ENCODE measurements around the gene ZNF764. TPM values are rescaled to one million over a fixed set of nuclear protein-coding genes. Genes with fewer than 3 reads are reported as not detected.
A peak's percentile ranks its signal among the peaks of the same experiment; 100 is the strongest.
"Not testable (repeated sequence)": the region's sequence is repeated elsewhere in the genome, so short reads cannot be mapped to it uniquely, and the experiment has no call there.

The ZNF764 gene
- total and polyA plus RNA-seq, 8 donors: 3.1 to 5.6 (median 4.7) TPM

DNA sequence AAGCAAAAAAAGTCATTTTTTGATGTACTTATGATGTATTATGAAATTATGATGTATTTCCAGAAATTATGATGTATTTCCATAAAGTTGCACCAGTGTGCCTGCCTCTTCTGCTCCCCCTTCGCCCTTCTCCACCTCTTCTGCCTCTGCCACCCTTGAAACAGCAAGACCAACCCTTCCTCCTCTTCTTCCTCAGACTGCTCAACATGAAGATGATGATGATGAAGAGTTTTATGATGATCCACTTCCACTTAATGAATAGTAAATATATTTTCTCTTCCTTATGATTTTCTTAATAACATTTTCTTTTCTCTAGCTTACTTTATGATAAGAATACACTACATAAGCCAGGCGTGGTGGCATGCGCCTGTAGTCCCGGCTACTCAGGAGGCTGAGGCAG is 34.7 kb upstream of the ZNF764 start:
- Histone ChIP-seq H3K9me3 (no peaks in the 10 kb centered on the region), H3K4me1 (no peaks in the 10 kb centered on the region), H3K27ac (no peak overlapping the region), H3K36me3 (no peaks in the 10 kb centered on the region), H3K4me3 (no peak overlapping the region), H3K27me3 (no peaks in the 10 kb centered on the region)
- WGBS, 2 donors: 90 to 96% methylated on average over 4 of the region's 4 CpGs
- TF ChIP-seq, protein P1, sequence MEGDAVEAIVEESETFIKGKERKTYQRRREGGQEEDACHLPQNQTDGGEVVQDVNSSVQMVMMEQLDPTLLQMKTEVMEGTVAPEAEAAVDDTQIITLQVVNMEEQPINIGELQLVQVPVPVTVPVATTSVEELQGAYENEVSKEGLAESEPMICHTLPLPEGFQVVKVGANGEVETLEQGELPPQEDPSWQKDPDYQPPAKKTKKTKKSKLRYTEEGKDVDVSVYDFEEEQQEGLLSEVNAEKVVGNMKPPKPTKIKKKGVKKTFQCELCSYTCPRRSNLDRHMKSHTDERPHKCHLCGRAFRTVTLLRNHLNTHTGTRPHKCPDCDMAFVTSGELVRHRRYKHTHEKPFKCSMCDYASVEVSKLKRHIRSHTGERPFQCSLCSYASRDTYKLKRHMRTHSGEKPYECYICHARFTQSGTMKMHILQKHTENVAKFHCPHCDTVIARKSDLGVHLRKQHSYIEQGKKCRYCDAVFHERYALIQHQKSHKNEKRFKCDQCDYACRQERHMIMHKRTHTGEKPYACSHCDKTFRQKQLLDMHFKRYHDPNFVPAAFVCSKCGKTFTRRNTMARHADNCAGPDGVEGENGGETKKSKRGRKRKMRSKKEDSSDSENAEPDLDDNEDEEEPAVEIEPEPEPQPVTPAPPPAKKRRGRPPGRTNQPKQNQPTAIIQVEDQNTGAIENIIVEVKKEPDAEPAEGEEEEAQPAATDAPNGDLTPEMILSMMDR (IDR thresholded peaks at IDR 0.05): no peak
- ATAC-seq (no peak), FAIRE-seq (no peak), DNase-seq (no peak)
- intact Hi-C loops (cut with DNase I): no loop called here

DNA sequence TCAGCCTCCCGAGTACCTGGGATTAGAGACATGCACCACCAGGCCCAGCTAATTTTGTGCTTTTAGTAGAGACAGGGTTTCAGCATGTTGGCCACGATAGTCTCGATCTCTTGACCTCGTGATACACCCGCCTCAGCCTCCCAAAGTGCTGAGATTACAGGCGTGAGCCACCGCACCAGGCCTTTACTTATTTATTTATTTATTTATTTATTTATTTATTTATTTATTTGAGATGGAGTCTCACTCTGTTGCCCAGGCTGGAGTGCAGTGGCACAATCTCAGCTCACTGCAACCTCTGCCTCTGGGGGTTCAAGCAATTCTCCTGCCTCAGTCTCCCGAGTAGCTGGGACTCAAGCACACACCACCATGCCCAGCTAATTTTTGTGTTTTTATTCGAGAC is 32.7 kb upstream of the ZNF764 start:
- H3K4me3 ChIP-seq; H3K9me3 ChIP-seq; H3K27ac ChIP-seq; intact Hi-C loops (cut with DNase I); H3K36me3 ChIP-seq; ATAC-seq; DNase-seq; FAIRE-seq; H3K4me1 ChIP-seq; H3K27me3 ChIP-seq: not testable (repeated sequence)
- 95 to 99% methylated on average over 9 of the region's 9 CpGs for WGBS, 2 donors

DNA sequence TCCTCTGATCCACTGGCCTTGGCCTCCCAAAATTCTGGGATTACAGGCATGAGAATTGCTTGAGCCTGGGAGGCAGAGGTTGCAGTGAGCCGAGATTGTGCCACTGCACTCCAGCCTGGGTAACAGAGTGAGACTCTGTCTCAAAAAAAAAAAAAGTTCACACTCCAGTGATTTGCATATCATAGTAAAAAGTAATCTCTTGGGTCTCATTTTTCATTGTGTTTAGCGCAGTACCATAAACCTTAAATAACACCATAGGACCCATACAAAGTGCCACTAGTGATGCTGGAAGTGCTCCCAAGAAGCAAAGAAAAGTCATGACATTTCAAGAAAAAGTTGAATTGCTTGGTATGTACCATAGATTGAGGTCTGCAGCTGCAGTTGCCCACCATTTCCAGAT is 31.4 kb upstream of the ZNF764 start:
- H3K4me1 ChIP-seq; H3K27me3 ChIP-seq; H3K9me3 ChIP-seq; ATAC-seq; H3K36me3 ChIP-seq; DNase-seq; intact Hi-C loops (cut with DNase I); H3K4me3 ChIP-seq; H3K27ac ChIP-seq; FAIRE-seq: not testable (repeated sequence)
- WGBS, 2 donors: 94 to 98% methylated on average over 2 of the region's 2 CpGs

DNA sequence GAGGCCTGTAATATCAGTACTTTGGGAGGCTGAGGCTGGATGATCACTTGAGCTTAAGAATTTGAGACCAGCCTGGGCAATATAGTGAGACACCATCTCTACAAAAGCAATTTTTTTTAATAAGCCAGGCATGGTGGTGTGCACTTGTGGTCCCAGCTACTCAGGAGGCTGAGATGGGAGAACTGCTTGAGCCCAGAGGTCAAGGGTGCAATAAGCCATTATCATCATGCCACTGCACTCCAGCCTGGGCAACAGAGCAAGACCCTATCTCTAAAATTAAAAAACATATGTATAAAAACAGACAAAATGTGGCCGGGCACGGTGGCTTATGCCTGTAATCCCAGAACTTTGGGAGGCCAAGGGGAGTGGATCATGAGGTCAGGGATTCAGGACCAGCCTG is 30.5 kb upstream of the ZNF764 start:
- ATAC-seq: no peak
- intact Hi-C loops (cut with DNase I): no loop called here
- Histone ChIP-seq H3K4me3 (no peak overlapping the region), H3K27me3 (no peaks in the 10 kb centered on the region), H3K27ac (no peak overlapping the region), H3K36me3 (no peaks in the 10 kb centered on the region), H3K4me1 (peaks cover 0 to 4% (median 0%) of the 10 kb centered on the region in 3 donors), H3K9me3 (no peaks in the 10 kb centered on the region)
- no peak for DNase-seq
- 88 to 91% methylated on average over 2 of the region's 2 CpGs for WGBS, 2 donors
- TF ChIP-seq, protein P1 (IDR thresholded peaks at IDR 0.05): no peak
- FAIRE-seq: no peak

DNA sequence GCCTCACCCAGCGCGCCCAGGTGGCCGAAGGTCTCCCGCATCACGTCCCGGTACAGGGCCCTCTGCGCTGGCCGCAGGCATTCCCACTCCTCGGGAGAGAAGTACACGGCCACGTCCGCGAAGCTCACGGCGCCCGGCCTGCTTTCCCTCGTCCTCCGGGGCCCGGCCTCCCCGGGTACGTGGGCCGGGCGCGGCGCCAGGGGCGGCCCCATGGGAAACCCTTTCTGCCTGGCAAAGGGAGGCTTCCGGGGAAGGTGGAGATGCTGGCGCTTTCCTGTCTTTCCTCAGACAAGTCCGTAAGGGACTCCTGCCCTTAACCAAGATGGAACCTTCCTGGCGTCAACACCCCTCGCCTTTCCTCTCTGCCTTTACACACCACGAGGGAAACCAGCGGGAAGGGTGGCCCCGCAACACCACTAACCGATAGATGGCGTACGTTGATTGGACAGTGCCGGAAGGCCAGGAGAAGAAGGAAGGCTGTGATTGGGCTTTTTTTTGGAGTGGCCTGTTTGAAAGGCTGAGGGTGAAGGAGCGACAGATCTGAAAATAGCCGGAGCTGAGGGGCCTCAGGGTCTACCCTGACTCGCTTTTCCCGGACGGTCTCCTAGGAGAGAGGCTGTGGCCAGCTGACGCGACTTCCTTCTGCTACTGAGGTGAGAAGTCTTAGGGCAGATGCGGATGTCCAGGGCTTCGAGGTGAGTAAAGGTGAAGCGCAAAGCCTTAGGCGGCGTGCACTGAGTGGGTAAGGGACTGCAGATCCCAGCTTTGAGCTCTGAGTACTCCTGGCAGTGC is 27.4 kb upstream of the ZNF764 start, which contains the start of gene ZNF785:
TSS of gene ZNF785 (minus strand) at position 298 of the 792 bp plus-strand sequence. CDS start at position 212, 86 bp downstream.
- Histone ChIP-seq H3K27ac (peak within 1 kb of the TSS; percentile 74 to 88 (median 82)), H3K9me3 (no peaks in the 10 kb centered on the region), H3K4me1 (peaks cover 0 to 4% (median 0%) of the 10 kb centered on the region in 3 donors), H3K27me3 (no peaks in the 10 kb centered on the region), H3K36me3 (peaks cover 0 to 8% (median 0%) of the 10 kb centered on the region in 3 donors), H3K4me3 (peak within 1 kb of the TSS; percentile 54 to 84 (median 70))
- FAIRE-seq (peak; percentile 83), DNase-seq (peak; percentile 86 to 99 (median 98)), ATAC-seq (peak; percentile 98 to 99 (median 98))
- WGBS, 2 donors: 0 to 1% methylated on average over 49 to 50 of the region's 50 CpGs
- TF ChIP-seq, protein P1 (IDR thresholded peaks at IDR 0.05): no peak
- intact Hi-C loops (cut with DNase I): no loop called here

DNA sequence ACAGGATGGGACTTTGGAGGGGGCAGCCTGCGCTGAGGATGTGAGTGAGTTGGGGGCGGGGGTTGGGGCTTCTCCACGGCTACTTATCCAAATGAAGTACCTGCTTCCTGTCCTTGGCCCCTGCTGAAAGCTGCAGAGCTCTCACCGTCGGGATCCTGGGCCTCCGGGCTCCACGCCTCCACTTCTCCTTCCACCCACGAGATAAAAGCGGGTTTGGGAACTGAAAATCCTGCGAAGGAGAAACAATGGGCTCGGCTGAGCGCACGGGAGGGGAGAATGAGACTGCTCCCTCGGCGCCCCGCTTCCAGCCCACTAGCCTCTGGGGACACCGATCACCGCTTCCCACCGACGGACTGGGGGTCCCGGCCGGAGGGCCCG is 26.8 kb upstream of the ZNF764 start:
- H3K9me3 ChIP-seq: no peaks in the 10 kb centered on the region
- no peak for FAIRE-seq
- DNase-seq: no peak
- H3K36me3 ChIP-seq: peaks cover 0 to 8% (median 0%) of the 10 kb centered on the region in 3 donors
- no peaks in the 10 kb centered on the region for H3K27me3 ChIP-seq
- H3K4me1 ChIP-seq: peaks cover 0 to 4% (median 0%) of the 10 kb centered on the region in 3 donors
- 1 to 2% methylated on average over 23 of the region's 23 CpGs for WGBS, 2 donors
- peak in 1 of 4 donors; percentile 3 for ATAC-seq
- H3K27ac ChIP-seq: peak overlapping the region; percentile 74 to 88 (median 82)
- intact Hi-C loops (cut with DNase I): no loop called here
- TF ChIP-seq, protein P1 (IDR thresholded peaks at IDR 0.05): no peak
- H3K4me3 ChIP-seq: peak overlapping the region; percentile 54 to 84 (median 70)

Data from pancreas (tissue), 10 donors.